Measurements from ENCODE around the gene OSMR.

The OSMR gene

DNA sequence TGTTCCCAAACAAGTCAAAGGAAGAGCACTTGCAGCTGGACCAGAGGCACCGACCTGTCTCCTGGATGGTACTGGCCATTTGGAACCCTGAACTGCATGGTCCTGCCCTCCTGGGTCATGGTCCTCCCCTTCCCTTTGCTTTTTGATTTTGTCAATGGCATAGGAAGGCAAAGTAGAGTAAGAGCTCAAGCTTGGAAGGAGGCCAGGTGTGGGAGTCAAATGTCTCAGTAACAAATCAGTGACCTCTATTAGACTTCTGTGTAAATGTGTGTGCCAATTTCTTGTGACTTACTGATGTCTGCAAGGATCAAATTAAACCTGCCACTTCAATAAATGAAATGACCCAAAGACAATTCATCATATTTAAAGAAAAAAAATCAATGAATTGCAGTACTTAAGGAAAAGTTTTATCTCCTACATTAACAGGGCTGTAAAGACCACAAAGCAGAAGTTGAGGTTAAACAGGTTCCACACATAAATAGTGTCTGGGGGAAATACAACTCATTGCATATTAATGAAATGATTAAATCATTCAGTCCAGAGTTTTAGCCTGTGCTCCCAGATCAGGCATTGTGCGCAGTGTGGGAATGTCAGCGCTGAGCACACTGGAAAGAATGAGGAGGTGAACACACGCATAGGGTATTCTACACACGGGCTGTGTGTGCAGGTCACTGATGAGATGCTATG, 32.7 kb downstream of the OSMR start:
- in situ Hi-C loops (cut with MboI; ENCODE audit: low sequenced_read_pairs, unreplicated experiment) = no loop called here
- TF ChIP-seq, protein P1, sequence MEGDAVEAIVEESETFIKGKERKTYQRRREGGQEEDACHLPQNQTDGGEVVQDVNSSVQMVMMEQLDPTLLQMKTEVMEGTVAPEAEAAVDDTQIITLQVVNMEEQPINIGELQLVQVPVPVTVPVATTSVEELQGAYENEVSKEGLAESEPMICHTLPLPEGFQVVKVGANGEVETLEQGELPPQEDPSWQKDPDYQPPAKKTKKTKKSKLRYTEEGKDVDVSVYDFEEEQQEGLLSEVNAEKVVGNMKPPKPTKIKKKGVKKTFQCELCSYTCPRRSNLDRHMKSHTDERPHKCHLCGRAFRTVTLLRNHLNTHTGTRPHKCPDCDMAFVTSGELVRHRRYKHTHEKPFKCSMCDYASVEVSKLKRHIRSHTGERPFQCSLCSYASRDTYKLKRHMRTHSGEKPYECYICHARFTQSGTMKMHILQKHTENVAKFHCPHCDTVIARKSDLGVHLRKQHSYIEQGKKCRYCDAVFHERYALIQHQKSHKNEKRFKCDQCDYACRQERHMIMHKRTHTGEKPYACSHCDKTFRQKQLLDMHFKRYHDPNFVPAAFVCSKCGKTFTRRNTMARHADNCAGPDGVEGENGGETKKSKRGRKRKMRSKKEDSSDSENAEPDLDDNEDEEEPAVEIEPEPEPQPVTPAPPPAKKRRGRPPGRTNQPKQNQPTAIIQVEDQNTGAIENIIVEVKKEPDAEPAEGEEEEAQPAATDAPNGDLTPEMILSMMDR (IDR thresholded peaks at IDR 0.05; ENCODE audit: borderline replicate concordance, control extremely low read depth, extremely low read depth, insufficient read depth, missing control alignments) = no peak
- no peak for DNase-seq (ENCODE audit: low spot score)

DNA sequence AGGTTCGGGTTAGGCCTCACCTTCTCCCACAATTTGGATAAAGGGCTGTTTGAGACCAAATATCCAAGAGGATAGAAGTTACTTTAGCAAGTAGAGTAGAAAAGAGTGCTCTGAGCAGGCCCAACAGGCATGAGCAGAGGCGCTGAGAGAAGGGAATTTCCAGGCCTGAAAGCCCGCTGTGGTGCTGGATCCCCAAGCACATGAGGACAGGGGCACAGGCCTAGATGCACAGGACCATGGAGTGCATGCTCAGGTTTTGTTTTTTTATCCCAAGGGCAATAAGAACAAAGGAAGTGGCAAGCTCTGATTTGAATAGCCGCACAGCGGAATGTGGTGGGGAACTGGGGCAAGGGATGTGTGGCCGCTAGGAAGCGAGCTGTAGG, 33.3 kb downstream of the OSMR start:
- TF ChIP-seq, protein P1 (IDR thresholded peaks at IDR 0.05; ENCODE audit: borderline replicate concordance, control extremely low read depth, extremely low read depth, insufficient read depth, missing control alignments) = no peak
- in situ Hi-C loops (cut with MboI; ENCODE audit: low sequenced_read_pairs, unreplicated experiment) = no loop called here
- no peak for DNase-seq (ENCODE audit: low spot score)

DNA sequence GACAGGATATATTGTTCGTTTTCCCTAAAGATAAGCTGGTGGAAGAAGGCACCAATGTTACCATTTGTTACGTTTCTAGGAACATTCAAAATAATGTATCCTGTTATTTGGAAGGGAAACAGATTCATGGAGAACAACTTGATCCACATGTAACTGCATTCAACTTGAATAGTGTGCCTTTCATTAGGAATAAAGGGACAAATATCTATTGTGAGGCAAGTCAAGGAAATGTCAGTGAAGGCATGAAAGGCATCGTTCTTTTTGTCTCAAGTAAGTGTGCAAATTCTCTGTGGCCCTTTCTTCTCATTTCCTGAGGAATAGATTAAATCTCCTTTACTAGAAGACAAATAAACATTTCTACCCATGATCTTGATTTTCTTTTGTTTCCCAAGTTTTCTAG, 38.0 kb downstream of the OSMR start:
- TF ChIP-seq, protein P1 (IDR thresholded peaks at IDR 0.05; ENCODE audit: borderline replicate concordance, control extremely low read depth, extremely low read depth, insufficient read depth, missing control alignments) = no peak
- in situ Hi-C loops (cut with MboI; ENCODE audit: low sequenced_read_pairs, unreplicated experiment) = no loop called here
- DNase-seq (ENCODE audit: low spot score) = no peak

DNA sequence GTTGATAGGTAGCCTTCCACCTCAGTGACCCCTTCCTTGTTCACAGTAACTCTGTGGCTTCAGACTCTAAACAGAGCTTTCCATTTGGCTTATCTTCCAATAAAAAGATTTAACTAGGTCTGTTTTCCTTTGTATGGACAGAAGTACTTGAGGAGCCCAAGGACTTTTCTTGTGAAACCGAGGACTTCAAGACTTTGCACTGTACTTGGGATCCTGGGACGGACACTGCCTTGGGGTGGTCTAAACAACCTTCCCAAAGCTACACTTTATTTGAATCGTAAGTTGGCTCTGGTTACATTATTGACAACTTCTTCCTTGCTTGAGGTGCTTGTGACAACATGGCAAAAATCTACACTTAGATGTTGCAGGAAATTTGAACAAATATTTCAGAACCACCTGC, 39.4 kb downstream of the OSMR start:
- in situ Hi-C loops (cut with MboI; ENCODE audit: low sequenced_read_pairs, unreplicated experiment) = no loop called here
- DNase-seq (ENCODE audit: low spot score) = no peak
- TF ChIP-seq, protein P1 (IDR thresholded peaks at IDR 0.05; ENCODE audit: borderline replicate concordance, control extremely low read depth, extremely low read depth, insufficient read depth, missing control alignments) = no peak

DNA sequence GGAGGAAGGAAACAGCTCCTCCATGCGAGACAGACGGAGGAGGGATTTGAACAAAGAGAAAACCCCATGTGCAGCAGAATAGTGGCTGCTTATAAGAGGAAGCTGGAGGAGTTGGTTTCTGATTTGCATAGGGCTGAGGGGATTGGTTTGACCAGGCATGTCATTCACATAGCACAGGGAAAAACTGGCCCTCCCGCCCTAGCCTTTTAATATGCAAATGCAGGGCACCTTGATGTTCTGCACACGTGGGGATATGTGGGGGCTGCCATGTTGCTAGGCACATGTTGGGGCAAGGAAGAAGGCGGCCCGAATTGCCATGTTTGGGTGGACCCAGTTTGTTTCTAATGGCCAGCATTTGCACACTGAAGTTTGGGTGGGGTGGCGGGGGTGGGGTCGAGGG, 42.2 kb downstream of the OSMR start:
- no peak for DNase-seq (ENCODE audit: low spot score)
- in situ Hi-C loops (cut with MboI; ENCODE audit: low sequenced_read_pairs, unreplicated experiment) = no loop called here
- TF ChIP-seq, protein P1 (IDR thresholded peaks at IDR 0.05; ENCODE audit: borderline replicate concordance, control extremely low read depth, extremely low read depth, insufficient read depth, missing control alignments) = no peak

DNA sequence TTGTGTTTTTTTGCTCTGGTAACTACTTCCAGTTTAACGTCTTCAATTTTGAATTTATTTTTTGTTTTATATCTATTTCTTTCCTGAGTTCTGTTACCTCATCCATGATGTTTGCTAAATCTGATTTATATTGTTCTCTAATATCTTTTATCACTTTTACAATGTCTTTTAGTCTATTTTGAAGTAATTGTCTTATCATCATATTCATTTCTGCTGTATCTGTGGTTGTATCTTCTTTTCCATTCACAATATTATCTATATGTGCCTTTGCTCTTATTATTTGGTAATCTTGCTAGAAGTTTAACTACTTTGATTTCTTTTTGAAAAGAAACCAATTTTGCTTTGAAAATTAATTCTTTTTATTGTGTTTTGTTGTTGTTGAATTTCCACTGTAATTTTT, 43.6 kb downstream of the OSMR start:
- no peak for DNase-seq (ENCODE audit: low spot score)
- TF ChIP-seq, protein P1 (IDR thresholded peaks at IDR 0.05; ENCODE audit: borderline replicate concordance, control extremely low read depth, extremely low read depth, insufficient read depth, missing control alignments) = no peak
- in situ Hi-C loops (cut with MboI; ENCODE audit: low sequenced_read_pairs, unreplicated experiment) = no loop called here
